ENCODE measurements around the gene BAG3.

- TF ChIP-seq POLR2A (IDR thresholded peaks at IDR 0.05), result no peak
- no peak for TF ChIP-seq CTCF (IDR thresholded peaks at IDR 0.05)
- TF ChIP-seq EP300 (IDR thresholded peaks at IDR 0.05), result no peak
Measured at GRCh38 chr10:119673271-119673670, 22.1 kb downstream of the BAG3 start.

Measured in upper lobe of left lung (tissue), 4 donors.